ENCODE measurements around the gene FRMD8. TPM values are rescaled to one million over a fixed set of nuclear protein-coding genes. Genes with fewer than 3 reads are reported as not detected.

FRMD8 gene
- total and polyA plus RNA-seq, 9 of the 15 experiments (the other 6 are each of a cell fraction or from before 2014, with no cell fraction given) = 4.5 to 54.5 (median 15.8) TPM

DNA sequence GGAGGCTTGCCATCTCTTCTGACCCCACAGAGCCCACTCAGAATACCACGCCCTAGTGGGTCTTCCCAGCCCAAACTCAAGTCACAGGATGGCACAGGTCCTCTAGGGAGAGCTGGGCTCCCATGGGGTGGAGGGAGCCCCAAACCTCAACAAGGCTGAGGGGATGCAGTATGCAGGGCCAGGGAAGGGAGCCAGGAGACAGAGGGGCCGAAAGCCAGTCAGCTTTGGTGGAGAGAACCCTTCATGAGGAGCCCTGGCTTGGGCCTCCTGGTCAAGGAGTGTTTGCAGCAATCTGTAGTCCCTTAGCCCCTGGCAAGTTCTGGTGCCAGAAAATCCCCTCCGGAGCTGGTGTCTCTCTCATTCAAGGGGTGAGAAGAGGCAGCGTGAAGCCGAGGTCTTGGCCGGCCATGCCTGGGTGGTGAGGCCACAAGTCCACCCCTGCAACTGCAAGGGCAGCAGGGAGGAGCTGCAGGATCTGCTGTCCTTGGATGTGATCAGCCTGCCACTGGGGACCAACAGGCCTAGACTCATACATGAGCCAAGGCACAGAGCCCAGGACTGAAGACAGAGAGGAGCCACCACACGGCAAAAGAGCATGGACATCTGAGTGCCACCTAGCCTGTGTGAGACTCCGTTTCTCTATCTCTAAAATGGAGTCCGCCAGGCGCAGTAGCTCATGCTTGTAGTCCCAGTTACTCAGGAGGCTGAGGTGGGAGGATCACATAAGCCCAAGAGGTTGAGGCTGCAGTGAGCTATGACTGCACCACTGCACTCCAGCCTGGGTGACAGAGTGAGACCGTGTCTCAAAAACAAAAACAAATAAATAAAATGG, 60.2 kb downstream of the FRMD8 start (continued):
- TF ChIP-seq CBX8 (IDR thresholded peaks at IDR 0.05; ENCODE audit: borderline replicate concordance, extremely low read depth, low read depth, low read length, poor library complexity, severe bottlenecking) (no peak), HMGN3 (IDR thresholded peaks at IDR 0.05; ENCODE audit: borderline replicate concordance, extremely low read depth, insufficient read length, low read depth, low read length) (peak; percentile 21), NKRF (IDR thresholded peaks at IDR 0.05; ENCODE audit: borderline replicate concordance) (no peak), SAP30 (IDR thresholded peaks at IDR 0.05; ENCODE audit: borderline replicate concordance, insufficient read depth, low read depth, low read length, poor library complexity, severe bottlenecking) (no peak), NCOA2 (IDR thresholded peaks at IDR 0.05; ENCODE audit: partially characterized antibody in 2 of 2) (no peak), ZNF445 (CRISPR knock-in tag; IDR thresholded peaks at IDR 0.05; ENCODE audit: low read depth) (no peak), PTRF (tag; IDR thresholded peaks at IDR 0.05) (no peak), SNRNP70 (optimal IDR thresholded peaks at IDR 0.05; ENCODE audit: low read depth, low read length) (no peak)

All from K562 (cell line).